GM19023 (cell line): ENCODE results near the gene ANO1.
"Not testable (repeated sequence)": the region's sequence is repeated elsewhere in the genome, so short reads cannot be mapped to it uniquely, and the experiment has no call there.

Experiments used
- ATAC-seq: cut with Tn5 transposase; IDR thresholded peaks from one replicate; pipeline ENCODE4 v1.9.1; 2021; ENCODE audit warnings: mild to moderate bottlenecking, moderate library complexity; ENCODE audit not compliant: unreplicated experiment

ANO1 gene

GRCh38 chr11:70078095-70078780 lies at the start of gene ANO1:
TSS of gene ANO1 (plus strand) at chr11:70078317. CDS start at chr11:70078607, 290 bp downstream.
- no peak for ATAC-seq

GRCh38 chr11:70029115-70029860 lies 48.8 kb upstream of the ANO1 start:
- no peak for ATAC-seq

- ATAC-seq: no peak
Observed at GRCh38 chr11:70029861-70030380, 48.2 kb upstream of the ANO1 start.

- ATAC-seq: no peak
Observed at GRCh38 chr11:70030412-70030811, 47.7 kb upstream of the ANO1 start.

GRCh38 chr11:70031631-70032469 lies 46.3 kb upstream of the ANO1 start:
- ATAC-seq: no peak

DNA sequence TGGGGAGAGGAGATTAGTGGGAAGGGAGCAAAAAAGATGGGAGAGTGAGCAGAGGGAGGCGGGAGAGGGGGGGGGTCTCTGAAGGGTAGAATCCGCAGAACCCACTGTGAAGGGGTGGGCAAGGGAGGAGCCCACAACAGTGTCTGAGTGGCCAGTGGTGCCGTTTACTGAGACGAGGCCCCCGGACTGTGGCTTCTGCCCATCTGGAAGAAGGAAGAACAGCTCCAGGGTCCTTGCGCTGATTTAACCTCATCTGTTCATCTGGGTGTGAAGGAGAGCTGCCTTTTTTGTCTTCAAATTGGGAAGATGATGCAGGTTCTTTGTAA lies 45.7 kb upstream of the ANO1 start:
- ATAC-seq: no peak

- no peak for ATAC-seq
Observed at GRCh38 chr11:70032943-70033710, 45.0 kb upstream of the ANO1 start.

DNA sequence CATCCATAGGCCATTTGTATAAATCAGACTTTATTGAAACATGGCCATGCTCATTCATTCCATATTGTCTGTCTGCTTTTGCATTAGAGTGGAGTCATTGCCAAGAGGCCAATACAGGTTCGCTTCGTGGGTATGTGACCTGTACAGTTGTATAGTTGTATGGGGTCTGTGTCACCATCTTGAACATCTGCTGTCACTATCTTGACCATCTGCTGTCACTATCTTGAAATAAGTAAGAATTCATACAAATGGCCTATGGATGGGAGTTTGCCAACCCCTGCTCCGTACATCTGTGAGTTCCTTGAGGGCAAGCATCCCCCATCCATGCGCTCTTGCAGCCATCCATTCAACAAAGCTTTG lies 44.4 kb upstream of the ANO1 start:
- ATAC-seq: no peak

DNA sequence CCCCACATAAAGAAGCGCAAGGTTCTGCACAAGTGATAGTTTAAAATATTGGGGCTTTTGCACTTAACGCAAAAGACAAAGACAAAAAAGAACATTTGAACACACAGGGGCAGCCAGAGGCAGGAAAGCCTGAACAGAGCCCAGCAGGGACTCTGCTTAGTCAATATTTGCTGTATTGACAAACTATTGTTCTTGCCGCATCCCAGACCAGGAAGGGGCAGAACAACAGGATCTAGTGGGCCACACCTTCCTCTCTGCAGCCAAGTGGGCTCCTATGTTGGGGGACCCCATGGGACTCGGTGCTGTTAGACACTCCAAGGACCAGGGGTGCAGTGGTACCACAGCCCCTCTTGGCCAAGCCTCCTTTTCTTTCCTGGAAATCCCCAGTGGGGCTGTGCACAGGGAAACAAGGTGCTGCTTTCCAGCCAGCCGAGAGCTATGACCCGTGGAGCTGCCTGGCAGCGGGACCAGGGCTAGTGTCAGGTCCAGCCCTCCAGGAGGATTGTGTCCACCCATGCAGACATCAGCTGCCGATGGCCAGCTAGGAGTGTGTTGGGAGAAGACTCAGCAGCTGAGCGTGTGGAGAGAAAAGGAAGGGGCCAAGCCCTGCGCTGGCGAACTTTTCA lies 43.3 kb upstream of the ANO1 start:
- no peak for ATAC-seq

GRCh38 chr11:70035665-70036064 lies 42.5 kb upstream of the ANO1 start:
- ATAC-seq: not testable (repeated sequence)

DNA sequence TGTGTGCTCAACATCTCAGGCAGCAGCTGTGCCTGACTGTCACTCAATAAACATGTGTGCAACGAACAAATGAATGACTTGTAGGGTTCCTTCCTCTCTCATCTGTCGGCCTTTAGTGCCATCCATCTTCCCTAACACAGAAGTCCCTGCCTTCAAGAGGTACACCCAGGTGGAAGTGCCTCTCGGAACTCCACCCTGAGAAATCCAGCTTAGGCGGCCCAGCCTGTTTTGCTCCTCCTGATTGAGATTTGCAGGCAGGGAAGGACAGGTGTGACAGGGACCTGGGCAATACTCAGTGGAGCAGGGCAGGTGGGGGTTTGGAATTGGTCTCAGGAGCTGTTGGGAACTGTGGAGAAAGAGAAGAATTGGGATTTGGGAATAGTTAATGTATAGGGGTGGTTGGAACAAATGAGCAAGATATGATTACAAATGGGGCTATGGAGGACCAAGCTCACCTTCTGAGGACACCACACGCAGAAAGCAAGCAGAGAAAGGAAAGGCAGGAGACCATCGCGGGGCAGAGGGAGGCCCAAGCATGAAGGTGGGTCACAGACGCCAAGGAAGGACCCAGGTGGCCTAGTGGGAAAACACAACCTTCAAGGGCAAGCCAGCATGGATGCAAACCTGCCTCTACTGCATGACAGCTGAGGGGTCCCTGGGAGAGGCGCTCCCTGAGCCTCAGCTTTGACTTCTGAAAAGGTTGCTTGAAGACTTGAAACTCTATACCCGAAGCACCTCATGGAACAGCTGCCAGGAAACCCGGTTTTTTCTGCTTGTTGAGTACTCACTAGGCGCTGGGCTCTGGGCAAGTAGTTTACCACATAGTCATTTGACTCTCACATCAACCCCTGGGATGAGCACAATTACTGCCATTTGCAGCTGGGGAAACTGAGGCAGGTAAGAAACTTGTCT lies 40.9 kb upstream of the ANO1 start:
- no peak for ATAC-seq

DNA sequence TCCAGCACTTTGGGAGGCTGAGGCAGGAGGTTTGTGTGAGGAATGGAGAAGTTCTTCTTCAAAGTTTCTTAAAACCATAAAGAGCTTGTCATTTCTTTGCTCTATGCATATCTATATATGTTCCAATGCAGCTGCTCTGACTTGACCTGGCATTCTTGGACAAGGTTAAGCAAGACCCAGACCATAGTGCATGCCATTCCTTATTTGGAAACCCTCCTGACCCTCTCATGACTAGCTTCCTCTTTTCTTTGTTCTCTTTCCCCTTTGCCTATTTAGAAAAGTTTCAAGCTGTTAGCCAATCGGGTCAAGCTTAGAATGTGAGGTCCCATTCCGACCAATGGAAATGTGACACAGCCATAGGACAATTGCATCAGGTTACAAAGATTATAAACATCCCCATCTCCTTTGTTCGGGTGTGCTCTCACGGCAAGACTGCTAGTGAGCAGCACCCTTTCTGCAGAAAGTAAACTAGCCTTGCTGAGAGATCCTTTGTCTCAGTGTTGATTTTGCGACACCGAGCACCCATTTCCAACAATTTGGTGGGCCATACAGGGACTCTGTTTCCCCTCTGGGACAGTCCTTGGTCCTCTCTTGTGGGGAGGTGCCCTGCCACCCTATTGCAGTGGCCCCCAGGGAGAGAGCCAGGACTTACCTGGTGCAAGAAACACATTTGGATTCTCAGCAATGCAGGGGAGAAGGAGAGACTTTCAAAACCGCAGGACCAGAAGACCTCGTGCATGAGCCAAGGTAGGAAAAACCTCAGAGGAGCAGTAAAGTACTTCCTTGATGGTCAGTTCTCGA lies 39.9 kb upstream of the ANO1 start:
- no peak for ATAC-seq

DNA sequence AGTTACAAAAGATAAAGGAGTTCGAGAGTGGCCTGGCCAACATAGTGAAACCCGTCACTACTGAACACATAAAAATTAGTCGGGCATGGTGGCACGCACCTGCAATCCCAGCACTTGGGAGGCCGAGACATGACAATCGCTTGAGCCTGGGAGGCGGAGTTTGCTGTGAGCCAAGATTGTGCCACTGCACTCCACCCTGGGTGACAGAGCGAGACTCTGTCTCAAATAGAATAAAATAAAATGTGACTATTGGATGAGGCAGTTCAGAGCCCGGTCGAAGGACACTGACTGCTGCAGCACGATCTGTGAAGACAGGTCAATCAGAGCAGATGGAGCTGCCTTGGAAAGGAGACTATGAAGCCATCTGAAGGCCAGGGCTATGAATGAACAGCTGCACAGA lies 37.7 kb upstream of the ANO1 start:
- ATAC-seq: no peak

GRCh38 chr11:70040869-70041501 lies 37.1 kb upstream of the ANO1 start:
- ATAC-seq: no peak

DNA sequence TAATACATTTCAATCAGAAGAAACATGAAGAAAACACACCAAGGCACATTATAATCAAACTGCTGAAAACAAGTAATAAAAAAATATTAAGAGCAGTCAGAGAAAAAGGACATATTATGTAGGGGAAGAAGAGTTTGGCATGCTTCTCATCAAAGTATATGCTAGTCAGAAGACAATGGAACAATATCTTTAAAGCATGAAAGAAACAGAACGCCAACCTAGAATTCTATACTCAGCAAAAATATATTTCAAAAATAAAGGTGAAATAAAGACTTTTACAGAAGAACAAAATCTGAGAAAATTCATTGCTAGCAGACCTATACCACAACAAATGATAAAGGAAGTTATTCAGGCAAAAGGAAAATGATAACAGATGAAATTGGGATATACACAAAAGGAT lies 34.6 kb upstream of the ANO1 start:
- ATAC-seq: no peak

- ATAC-seq: no peak
Observed at GRCh38 chr11:70046089-70046488, 32.0 kb upstream of the ANO1 start.

- no peak for ATAC-seq
Observed at GRCh38 chr11:70048279-70049024, 29.7 kb upstream of the ANO1 start.
